Mesenchymal stem cell (in vitro differentiated cells and primary cell): ENCODE measurements around the gene TSSK6.

Source experiments
- DNase-seq: peaks from one replicate; pipeline ENCODE4 v3.0.0-alpha.2; 2013
- H2AFZ ChIP-seq: one replicate; pipeline ENCODE4 v1.6.1; 2013; ENCODE audit warnings: low read depth, mild to moderate bottlenecking, control low read depth, inconsistent platforms, low read length, moderate library complexity
- H2AK5ac ChIP-seq: 2 replicates; pipeline ENCODE4 v1.6.1; 2013; ENCODE audit warnings: low read length, moderate library complexity, mild to moderate bottlenecking, inconsistent platforms; ENCODE audit not compliant: severe bottlenecking
- H2BK120ac ChIP-seq: one replicate; pipeline ENCODE4 v1.6.1; 2013; ENCODE audit warnings: low read depth, mild to moderate bottlenecking, inconsistent platforms, low read length, moderate library complexity
- H2BK12ac ChIP-seq, 2 experiments: one replicate each; pipeline ENCODE4 v1.6.1; 2013; ENCODE audit warnings: inconsistent platforms in 2 of 2, low read length in 2 of 2, mild to moderate bottlenecking in 2 of 2, moderate library complexity in 2 of 2, control low read depth in 1 of 2
- H2BK15ac ChIP-seq: one replicate; pipeline ENCODE4 v1.6.1; 2013; ENCODE audit warnings: mild to moderate bottlenecking, low read depth, inconsistent platforms; ENCODE audit not compliant: poor library complexity, severe bottlenecking
- H2BK5ac ChIP-seq: 2 replicates; pipeline ENCODE4 v1.6.1; 2013; ENCODE audit warnings: low read depth, mild to moderate bottlenecking, low read length, control low read depth, inconsistent platforms; ENCODE audit not compliant: poor library complexity, severe bottlenecking
- H3K14ac ChIP-seq, 2 experiments: one replicate each; pipeline ENCODE4 v1.6.1; 2013; ENCODE audit warnings: inconsistent platforms in 2 of 2, low read length in 2 of 2, control low read depth in 1 of 2, mild to moderate bottlenecking in 1 of 2, moderate library complexity in 1 of 2
- H3K18ac ChIP-seq, 2 experiments: one replicate each; pipeline ENCODE4 v1.6.1; 2013; ENCODE audit warnings: inconsistent platforms in 2 of 2, low read length in 2 of 2, control low read depth in 1 of 2, low read depth in 1 of 2, mild to moderate bottlenecking in 1 of 2
- H3K23ac ChIP-seq, 2 experiments: one replicate each; pipeline ENCODE4 v1.6.1; 2013; ENCODE audit warnings: inconsistent platforms in 2 of 2, low read length in 2 of 2, mild to moderate bottlenecking in 2 of 2, moderate library complexity in 2 of 2, control low read depth in 1 of 2
- H3K27ac ChIP-seq: 2 replicates; pipeline ENCODE4 v1.5.1; 2013; ENCODE audit warnings: mild to moderate bottlenecking, moderate library complexity, low read length, control low read depth, inconsistent platforms; ENCODE audit not compliant: poor library complexity, severe bottlenecking
- H3K27me3 ChIP-seq, 2 experiments: 2 replicates each; pipeline versions ENCODE4 v1.6.1 to v1.7.0; 2013; ENCODE audit warnings: low read length in 2 of 2, mild to moderate bottlenecking in 2 of 2, moderate library complexity in 2 of 2, control low read depth in 1 of 2, inconsistent platforms in 1 of 2; ENCODE audit not compliant: control insufficient read depth in 1 of 2, insufficient read depth in 1 of 2
- H3K36me3 ChIP-seq, 2 experiments: 2 replicates each; pipeline versions ENCODE4 v1.6.1 to v1.7.0; 2013; ENCODE audit warnings: low read length in 2 of 2, control low read depth in 1 of 2, inconsistent platforms in 1 of 2, low read depth in 1 of 2, mild to moderate bottlenecking in 1 of 2; ENCODE audit not compliant: insufficient read depth in 2 of 2, control insufficient read depth in 1 of 2
- H3K4ac ChIP-seq, 2 experiments: one replicate each; pipeline ENCODE4 v1.6.1; 2013; ENCODE audit warnings: inconsistent platforms in 2 of 2, low read length in 2 of 2, mild to moderate bottlenecking in 2 of 2, moderate library complexity in 2 of 2, control low read depth in 1 of 2, low read depth in 1 of 2
- H3K4me1 ChIP-seq: 2 replicates; pipeline ENCODE4 v1.6.1; 2013; ENCODE audit warnings: low read depth, low read length, control low read depth; ENCODE audit not compliant: control insufficient read depth, insufficient read depth
- H3K4me2 ChIP-seq: 2 replicates; pipeline ENCODE4 v1.6.1; 2013; ENCODE audit warnings: low read length, mild to moderate bottlenecking, inconsistent platforms; ENCODE audit not compliant: poor library complexity, severe bottlenecking
- H3K4me3 ChIP-seq, 2 experiments: 2 replicates each; pipeline versions ENCODE4 v1.5.1 to v1.7.0; 2013; ENCODE audit warnings: low read length in 2 of 2, mild to moderate bottlenecking in 2 of 2, control low read depth in 1 of 2, low read depth in 1 of 2; ENCODE audit not compliant: insufficient read depth in 1 of 2
- H3K79me1 ChIP-seq: replicated peaks from 2 replicates; pipeline ENCODE4 v1.6.1; 2013; ENCODE audit warnings: mild to moderate bottlenecking, control low read depth, low read length, inconsistent platforms; ENCODE audit not compliant: poor library complexity, severe bottlenecking
- H3K9ac ChIP-seq: 2 replicates; pipeline ENCODE4 v1.7.0; 2013; ENCODE audit warnings: mild to moderate bottlenecking, low read length, moderate library complexity
- H3K9me3 ChIP-seq: 2 replicates; pipeline ENCODE4 v1.7.0; 2013; ENCODE audit warnings: mild to moderate bottlenecking, low read length; ENCODE audit not compliant: control insufficient read depth
- H4K8ac ChIP-seq: one replicate; pipeline ENCODE4 v1.6.1; 2013; ENCODE audit warnings: inconsistent platforms, mild to moderate bottlenecking, low read length, moderate library complexity
- H4K91ac ChIP-seq: one replicate; pipeline ENCODE4 v1.6.1; 2013; ENCODE audit warnings: mild to moderate bottlenecking, low read length, inconsistent platforms
- WGBS: methylation state at CpG from one replicate; pipeline ENCODE4 v1.1.7; 2013; ENCODE audit warnings: mixed read lengths; 5-methylcytosine and 5-hydroxymethylcytosine counted together

Gene TSSK6

DNA sequence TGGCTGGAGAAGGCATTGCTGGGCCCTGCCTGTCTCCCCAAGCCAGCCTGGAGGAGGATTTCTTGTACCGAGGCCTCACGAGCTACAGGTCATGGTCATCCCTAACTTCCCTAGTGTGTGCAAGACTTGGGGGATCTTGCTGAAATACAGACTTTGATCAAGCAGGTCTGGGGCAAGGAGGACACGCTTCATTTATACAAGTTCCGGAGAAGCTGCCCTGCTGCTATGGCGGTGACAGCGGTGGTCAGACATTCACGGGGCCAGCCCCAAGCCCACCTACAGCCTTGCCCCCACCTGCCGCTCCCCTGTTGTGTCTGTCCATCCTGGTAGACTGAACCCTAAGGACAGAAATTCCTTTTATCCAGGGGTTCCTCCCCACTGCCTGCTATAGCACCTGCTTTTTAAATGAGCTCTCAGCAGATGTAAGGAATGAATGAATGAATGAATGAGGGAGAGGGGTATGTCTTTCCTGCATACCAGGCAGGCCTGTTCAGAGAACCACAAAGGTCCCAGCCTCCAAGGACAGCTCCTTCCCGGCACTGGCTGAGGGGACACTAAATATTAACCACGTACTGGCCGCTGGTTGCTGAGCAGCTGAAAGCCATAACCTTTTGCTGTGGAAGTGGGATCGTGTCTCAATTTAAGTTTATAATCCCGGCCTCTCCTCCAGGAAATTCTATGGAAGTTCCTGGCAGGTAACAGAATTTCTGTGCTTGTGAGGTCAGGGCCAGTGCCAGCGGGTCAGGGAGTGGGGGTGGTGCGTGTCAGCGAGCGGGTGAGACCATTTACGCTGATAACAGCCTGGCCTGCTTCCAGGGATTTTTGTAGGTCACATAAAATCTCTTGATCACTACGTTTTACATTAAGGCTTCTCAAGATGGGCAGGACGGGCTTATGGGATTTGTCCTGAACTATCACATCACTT, 27.1 kb downstream of the TSSK6 start:
- peak overlapping the region in 1 of 2 experiments; percentile 36 for H3K4ac ChIP-seq
- H3K4me1 ChIP-seq = peaks cover 55% of the 10 kb centered on the region
- no peak overlapping the region for H3K23ac ChIP-seq
- peak overlapping the region; percentile 38 for H3K4me2 ChIP-seq
- H2BK5ac ChIP-seq = no peak overlapping the region
- no peak overlapping the region for H2BK120ac ChIP-seq
- peak overlapping the region; percentile 2 to 60 for H2BK12ac ChIP-seq
- peak overlapping the region in 1 of 2 experiments; percentile 62 for H3K4me3 ChIP-seq
- DNase-seq = no peak
- H3K79me1 ChIP-seq = peaks cover 34% of the 10 kb centered on the region
- H3K36me3 ChIP-seq = peaks cover 17 to 46% of the 10 kb centered on the region in 2 experiments
- peak overlapping the region in 1 of 2 experiments; percentile 78 for H3K18ac ChIP-seq
- H3K9me3 ChIP-seq = no peaks in the 10 kb centered on the region
- no peak overlapping the region for H2AFZ ChIP-seq
- H3K27ac ChIP-seq = peak overlapping the region; percentile 75
- peak overlapping the region; percentile 87 for H4K8ac ChIP-seq
- H3K9ac ChIP-seq = peak overlapping the region; percentile 90
- peak overlapping the region in 1 of 2 experiments; percentile 29 for H3K14ac ChIP-seq
- peak overlapping the region; percentile 24 for H2AK5ac ChIP-seq
- H2BK15ac ChIP-seq = no peak overlapping the region
- peak overlapping the region; percentile 85 for H4K91ac ChIP-seq
- WGBS = 76% methylated on average over 19 of the region's 20 CpGs
- H3K27me3 ChIP-seq = no peaks in the 10 kb centered on the region

DNA sequence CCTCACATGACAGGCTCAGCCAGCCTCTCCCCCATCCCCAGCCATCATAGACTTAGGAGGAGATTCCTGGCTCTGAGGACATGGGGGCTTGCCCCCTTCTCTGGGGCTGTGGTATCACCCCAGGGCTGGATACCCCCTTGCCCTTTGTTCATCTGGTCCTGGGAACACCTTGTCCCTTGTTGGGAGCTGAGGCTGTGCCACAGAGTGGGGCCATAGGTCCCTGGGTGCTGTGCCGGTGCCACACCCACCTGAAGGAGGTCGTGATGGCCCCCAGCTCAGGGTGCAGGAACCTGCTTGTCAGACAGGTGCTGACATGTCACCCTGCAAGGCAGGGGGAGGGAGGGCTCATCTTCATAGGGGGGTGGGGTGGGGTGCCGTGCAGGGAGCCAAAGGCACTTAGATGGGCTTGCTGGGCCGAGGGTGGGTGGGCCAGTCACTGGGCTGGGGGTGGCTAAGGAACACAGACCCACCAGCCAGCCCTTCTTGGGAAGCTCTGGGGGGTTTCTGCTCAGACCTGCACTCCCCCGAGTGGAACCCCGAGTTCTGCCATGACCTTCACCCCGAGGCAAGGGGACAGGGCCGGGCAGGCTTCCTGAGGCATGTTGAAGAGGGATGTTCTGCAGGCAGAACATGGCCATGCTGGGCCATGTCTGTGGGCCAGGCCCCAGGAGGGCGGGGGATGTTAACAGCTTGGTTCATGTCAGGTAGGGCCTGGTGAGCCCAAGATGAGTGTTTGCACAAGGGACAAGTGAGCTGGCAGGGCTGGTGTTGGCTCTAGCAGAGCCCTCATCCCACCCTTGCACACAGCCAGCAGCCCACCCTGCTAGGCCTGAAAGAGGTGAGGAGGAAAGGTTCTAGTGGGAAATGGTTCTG, 28.0 kb downstream of the TSSK6 start:
- 92% methylated on average over 9 of the region's 9 CpGs for WGBS
- Histone ChIP-seq H3K9ac (peak overlapping the region; percentile 90), H3K23ac (no peak overlapping the region), H3K79me1 (peaks cover 41% of the 10 kb centered on the region), H4K91ac (peak overlapping the region; percentile 85), H2BK120ac (no peak overlapping the region), H3K18ac (peak overlapping the region in 1 of 2 experiments; percentile 0), H2AFZ (no peak overlapping the region), H2AK5ac (peak overlapping the region; percentile 40), H2BK15ac (no peak overlapping the region), H3K27me3 (no peaks in the 10 kb centered on the region), H4K8ac (no peak overlapping the region), H3K9me3 (no peaks in the 10 kb centered on the region), H3K36me3 (peaks cover 9 to 44% of the 10 kb centered on the region in 2 experiments), H3K4ac (no peak overlapping the region), H3K4me3 (no peak overlapping the region), H2BK12ac (peak overlapping the region in 1 of 2 experiments; percentile 60), H3K4me2 (no peak overlapping the region), H3K4me1 (peaks cover 60% of the 10 kb centered on the region), H3K27ac (peak overlapping the region; percentile 75), H2BK5ac (no peak overlapping the region), H3K14ac (peak overlapping the region in 1 of 2 experiments; percentile 29)
- DNase-seq = no peak

DNA sequence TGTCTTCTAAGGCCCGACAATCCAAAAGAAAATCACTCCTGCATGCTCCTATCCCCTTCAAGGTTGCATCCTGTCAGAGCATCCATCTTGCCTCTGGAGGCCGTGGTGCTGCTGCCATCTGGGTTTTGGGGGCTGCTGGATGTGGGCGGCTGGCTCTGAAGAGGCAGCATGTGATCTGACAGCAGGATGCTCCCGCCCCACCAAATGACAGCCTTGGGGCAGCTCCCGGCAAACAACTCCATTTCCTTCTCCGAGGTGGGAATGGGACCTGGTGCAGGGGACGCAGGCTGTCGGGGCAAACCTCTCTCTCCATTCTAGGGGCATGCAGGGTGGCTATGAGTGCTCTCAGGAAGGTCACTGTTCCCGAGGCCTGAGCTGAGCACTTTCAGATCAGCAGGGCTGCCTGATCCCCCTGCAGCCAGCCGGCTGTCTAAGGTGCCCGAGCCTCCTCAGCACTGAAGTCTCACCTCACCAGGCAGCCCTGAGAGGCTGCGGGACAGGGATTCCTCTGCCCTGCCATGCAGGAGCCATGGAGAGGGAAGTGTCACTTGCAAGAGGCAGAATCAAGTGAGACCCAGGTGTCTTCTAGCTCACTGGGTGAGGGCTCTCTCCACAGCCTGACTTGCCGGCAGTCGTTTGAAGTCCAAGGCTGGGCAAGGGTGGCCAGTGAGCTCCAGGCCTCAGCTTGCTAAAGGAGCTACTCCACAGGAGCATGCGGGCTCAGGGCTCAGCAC, 28.8 kb downstream of the TSSK6 start:
- WGBS = 93% methylated on average over 15 of the region's 15 CpGs
- Histone ChIP-seq H3K36me3 (peaks cover 9 to 38% of the 10 kb centered on the region in 2 experiments), H3K27me3 (no peaks in the 10 kb centered on the region)

More for the DNA sequence above, 28.8 kb downstream of the TSSK6 start:
- Histone ChIP-seq H4K91ac (peak overlapping the region; percentile 65), H2BK120ac (no peak overlapping the region), H3K4me2 (no peak overlapping the region), H3K4me1 (peaks cover 60% of the 10 kb centered on the region), H2BK5ac (no peak overlapping the region), H3K18ac (peak overlapping the region in 1 of 2 experiments; percentile 41), H3K4me3 (no peak overlapping the region), H2BK15ac (no peak overlapping the region), H3K9ac (no peak overlapping the region), H3K23ac (no peak overlapping the region), H4K8ac (peak overlapping the region; percentile 71), H2AK5ac (peak overlapping the region; percentile 70), H3K79me1 (peaks cover 39% of the 10 kb centered on the region), H2BK12ac (peak overlapping the region in 1 of 2 experiments; percentile 49), H3K27ac (no peak overlapping the region), H3K14ac (no peak overlapping the region), H2AFZ (no peak overlapping the region), H3K4ac (peak overlapping the region in 1 of 2 experiments; percentile 59), H3K9me3 (no peaks in the 10 kb centered on the region)
- no peak for DNase-seq
